MM.1S (cell line): ENCODE results near the gene TTI1.

ENCODE experiments used
- CTCF ChIP-seq: fragments of 300-600 bp; sonication (generic); IDR thresholded peaks from 2 replicates; pipeline ENCODE4 v1.5.1; 2016; ENCODE audit warnings: antibody characterized with exemption, low read length, mixed read lengths
- EZH2 ChIP-seq: fragments of 300-600 bp; sonication (generic); optimal IDR thresholded peaks from 2 replicates; pipeline ENCODE3; 2017; ENCODE audit warnings: low read depth, mild to moderate bottlenecking, antibody characterized with exemption, low read length, mixed read lengths
- EZH2phosphoT487 ChIP-seq: fragments of 300-600 bp; sonication (generic); IDR thresholded peaks from 2 replicates; pipeline ENCODE4 v1.6.1; 2018; ENCODE audit warnings: antibody characterized with exemption, low read length

GRCh38 chr20:37999526-38000263 is 33.6 kb downstream of the TTI1 start:
- TF ChIP-seq CTCF, result no peak
- no peak for TF ChIP-seq EZH2
- no peak for TF ChIP-seq EZH2phosphoT487
